Neural crest cell (in vitro differentiated cells): Measurements from ENCODE around the gene SLC22A16. TPM values are rescaled to one million over a fixed set of nuclear protein-coding genes. Genes with fewer than 3 reads are reported as not detected.

ENCODE experiments used
- DNase-seq: peaks from one replicate; pipeline ENCODE4 v3.0.0; 2021; ENCODE audit warnings: low read depth, mixed read lengths, low spot score
- H3K27ac Mint-ChIP-seq: one replicate; pipeline ENCODE4 v1.8.0; 2021; ENCODE audit warnings: mild to moderate bottlenecking, mixed read lengths; ENCODE audit not compliant: unreplicated experiment
- H3K27me3 Mint-ChIP-seq: 2 replicates; pipeline ENCODE4 v1.8.0; 2021; ENCODE audit warnings: low read depth, mild to moderate bottlenecking, mixed read lengths
- H3K36me3 Mint-ChIP-seq: 2 replicates; pipeline ENCODE4 v1.8.0; 2021; ENCODE audit warnings: low read depth, mild to moderate bottlenecking, mixed read lengths
- H3K4me1 Mint-ChIP-seq: 2 replicates; pipeline ENCODE4 v1.8.0; 2021; ENCODE audit warnings: mixed read lengths
- H3K4me3 Mint-ChIP-seq: one replicate; pipeline ENCODE4 v1.8.0; 2021; ENCODE audit warnings: mild to moderate bottlenecking, mixed read lengths
- H3K9me3 Mint-ChIP-seq: 2 replicates; pipeline ENCODE4 v1.8.0; 2021; ENCODE audit warnings: mixed read lengths
- CTCF ChIP-seq: fragments of 200-600 bp; sonication (generic); conservative IDR thresholded peaks from 2 replicates; pipeline ENCODE4 v1.5.0; 2021; ENCODE audit warnings: antibody characterized with exemption, mild to moderate bottlenecking
- total RNA-seq: library from RNA; stranded (reverse); gene quantifications from 2 replicates; pipeline ENCODE4 v1.2.1, GENCODE V29; 2021

The SLC22A16 gene
- total RNA-seq, 1 donor from 2014 or later: not detected

- no peaks in the 10 kb centered on the region for H3K36me3 Mint-ChIP-seq
- H3K27me3 Mint-ChIP-seq: no peaks in the 10 kb centered on the region
- no peak overlapping the region for H3K4me3 Mint-ChIP-seq
- DNase-seq: no peak
- H3K27ac Mint-ChIP-seq: no peak overlapping the region
- H3K4me1 Mint-ChIP-seq: peaks cover 7% of the 10 kb centered on the region
- H3K9me3 Mint-ChIP-seq: no peaks in the 10 kb centered on the region
- no peak for TF ChIP-seq CTCF
Observed at GRCh38 chr6:110394409-110394808, 82.0 kb downstream of the SLC22A16 start.

GRCh38 chr6:110392727-110393126 is 83.7 kb downstream of the SLC22A16 start:
- H3K27ac Mint-ChIP-seq: no peak overlapping the region

GRCh38 chr6:110390404-110390803 is 86.0 kb downstream of the SLC22A16 start:
- no peak for DNase-seq
- no peak for TF ChIP-seq CTCF
- H3K27me3 Mint-ChIP-seq: no peaks in the 10 kb centered on the region

More at GRCh38 chr6:110392727-110393126, 83.7 kb downstream of the SLC22A16 start:
- peaks cover 11% of the 10 kb centered on the region for H3K4me1 Mint-ChIP-seq
- H3K36me3 Mint-ChIP-seq: no peaks in the 10 kb centered on the region
- H3K27me3 Mint-ChIP-seq: no peaks in the 10 kb centered on the region
- no peak for DNase-seq
- H3K4me3 Mint-ChIP-seq: no peak overlapping the region
- no peak for TF ChIP-seq CTCF
- no peaks in the 10 kb centered on the region for H3K9me3 Mint-ChIP-seq

GRCh38 chr6:110389689-110390382 is 86.6 kb downstream of the SLC22A16 start:
- no peaks in the 10 kb centered on the region for H3K36me3 Mint-ChIP-seq
- peaks cover 14% of the 10 kb centered on the region for H3K4me1 Mint-ChIP-seq
- no peak for DNase-seq
- no peaks in the 10 kb centered on the region for H3K27me3 Mint-ChIP-seq
- no peak overlapping the region for H3K27ac Mint-ChIP-seq
- no peak overlapping the region for H3K4me3 Mint-ChIP-seq
- no peak for TF ChIP-seq CTCF
- H3K9me3 Mint-ChIP-seq: no peaks in the 10 kb centered on the region

More at GRCh38 chr6:110390404-110390803, 86.0 kb downstream of the SLC22A16 start:
- H3K36me3 Mint-ChIP-seq: no peaks in the 10 kb centered on the region
- no peak overlapping the region for H3K27ac Mint-ChIP-seq
- H3K9me3 Mint-ChIP-seq: no peaks in the 10 kb centered on the region
- H3K4me3 Mint-ChIP-seq: no peak overlapping the region
- peaks cover 14% of the 10 kb centered on the region for H3K4me1 Mint-ChIP-seq

- H3K36me3 Mint-ChIP-seq: no peaks in the 10 kb centered on the region
- no peak for TF ChIP-seq CTCF
- H3K27me3 Mint-ChIP-seq: no peaks in the 10 kb centered on the region
- H3K9me3 Mint-ChIP-seq: no peaks in the 10 kb centered on the region
- no peak overlapping the region for H3K4me3 Mint-ChIP-seq
- no peak overlapping the region for H3K27ac Mint-ChIP-seq
- DNase-seq: no peak
- peaks cover 14% of the 10 kb centered on the region for H3K4me1 Mint-ChIP-seq
Observed at GRCh38 chr6:110387986-110388385, 88.4 kb downstream of the SLC22A16 start.
